Panc1 (cell line): ENCODE measurements around the gene AADAT. TPM values are rescaled to one million over a fixed set of nuclear protein-coding genes. Genes with fewer than 3 reads are reported as not detected.

ENCODE experiments used
- ATAC-seq: fragments of 200-7000 bp; cut with Tn5 transposase; 2 replicates; pipeline ENCODE4 v1.9.1; 2020; ENCODE audit warnings: mild to moderate bottlenecking, moderate library complexity
- BruUV-seq: library from RNA; stranded (reverse); fragments of 400-500 nt; replicated peaks from 2 replicates; lab custom pipeline; 2021; lab: Mats Ljungman, UMichigan
- CTCF ChIA-PET: fragments of 300-600 bp; sonication (Branson Sonifier 250); formaldehyde crosslinking; loops from one replicate; lab custom pipeline; 2022; ENCODE audit warnings: antibody characterized with exemption; lab: Charles Lee
- POLR2A ChIA-PET: fragments of 300-600 bp; sonication (Branson Sonifier 250); formaldehyde crosslinking; loops from one replicate; lab custom pipeline; 2022; ENCODE audit warnings: antibody characterized with exemption; lab: Charles Lee
- DNase-seq: peaks from one replicate; pipeline ENCODE4 v3.0.0-alpha.2; 2010; ENCODE audit warnings: low read depth, low spot score
- H3K27ac ChIP-seq: 2 replicates; pipeline ENCODE4 v1.5.1; 2011; ENCODE audit warnings: mild to moderate bottlenecking, low read length, inconsistent platforms
- H3K27me3 ChIP-seq: fragments of 200-500 bp; sonication (Bioruptor generic); 2 replicates; pipeline ENCODE4 v1.6.0; 2014; ENCODE audit warnings: low read length, inconsistent platforms; ENCODE audit not compliant: control insufficient read depth, insufficient read depth
- H3K36me3 ChIP-seq: fragments of 200-500 bp; sonication (Bioruptor generic); 2 replicates; pipeline ENCODE4 v1.5.1; 2014; ENCODE audit warnings: inconsistent platforms, mild to moderate bottlenecking, low read length, moderate library complexity; ENCODE audit not compliant: control insufficient read depth, insufficient read depth
- H3K4me1 ChIP-seq: 2 replicates; pipeline ENCODE4 v1.5.1; 2011; ENCODE audit warnings: inconsistent platforms, mild to moderate bottlenecking, low read length, moderate library complexity; ENCODE audit not compliant: control insufficient read depth, insufficient read depth
- H3K4me3 ChIP-seq, 2 experiments: 2 replicates each; pipeline ENCODE4 v1.5.1; 2011 to 2012; ENCODE audit warnings: low read depth in 2 of 2, low read length in 2 of 2, mild to moderate bottlenecking in 2 of 2, inconsistent platforms in 1 of 2, moderate library complexity in 1 of 2
- H3K9me3 ChIP-seq: fragments of 200-500 bp; sonication (Bioruptor generic); 2 replicates; pipeline ENCODE4 v1.5.1; 2014; ENCODE audit warnings: low read depth, mild to moderate bottlenecking, inconsistent platforms, low read length, moderate library complexity; ENCODE audit not compliant: control insufficient read depth, insufficient read depth
- CTCF ChIP-seq: fragments of 450-650 bp; IDR thresholded peaks from 2 replicates; pipeline ENCODE4 v1.5.1; 2017; ENCODE audit warnings: mild to moderate bottlenecking
- POLR2AphosphoS5 ChIP-seq: IDR thresholded peaks from 2 replicates; pipeline ENCODE4 v1.6.1; 2012; ENCODE audit warnings: mild to moderate bottlenecking, low read depth, low read length, moderate library complexity
- REST ChIP-seq, 2 experiments: IDR thresholded peaks; 2 replicates each; pipeline ENCODE4 v1.6.1; 2011 to 2012; ENCODE audit warnings: low read depth in 2 of 2, control low read depth in 1 of 2, low read length in 1 of 2, mild to moderate bottlenecking in 1 of 2, moderate library complexity in 1 of 2; ENCODE audit not compliant: insufficient read depth in 1 of 2
- SIN3A ChIP-seq: IDR thresholded peaks from 2 replicates; pipeline ENCODE4 v1.6.1; 2012; ENCODE audit warnings: low read depth, mild to moderate bottlenecking, low read length, moderate library complexity, borderline replicate concordance; ENCODE audit not compliant: insufficient read depth
- TCF7L2 ChIP-seq: IDR thresholded peaks from 2 replicates; pipeline ENCODE4 v1.6.1; 2011; ENCODE audit warnings: mild to moderate bottlenecking, low read depth, low read length, inconsistent platforms
- in situ Hi-C: cut with HindIII; loops from 2 replicates; pipeline ENCODE4 v1.10.0; 2016; ENCODE audit warnings: low sequenced_read_pairs, low pct_unique_long_range_greater_than_20kb
- intact Hi-C: fragments of 100-400 bp; cut with micrococcal nuclease; formaldehyde crosslinking; loops from one replicate; pipeline ENCODE4 v1.10.0; 2022; ENCODE audit not compliant: unreplicated experiment
- total RNA-seq: library from RNA; stranded (reverse); gene quantifications from one replicate; pipeline ENCODE4 v1.2.1, GENCODE V29; 2021; ENCODE audit not compliant: unreplicated experiment

AADAT gene
- total RNA-seq, 1 experiment from 2014 or later, result 2.8 TPM

GRCh38 chr4:170014359-170015011 is 75.3 kb downstream of the AADAT start:
- no peak for TF ChIP-seq REST (IDR thresholded peaks at IDR 0.05; ENCODE audit: insufficient read depth in 1 of 2, low read depth in 2 of 2, low read length in 1 of 2)
- no peak for TF ChIP-seq POLR2AphosphoS5
- no peak for TF ChIP-seq TCF7L2
- no peak for TF ChIP-seq CTCF
- no peak for TF ChIP-seq SIN3A
- CTCF ChIA-PET, result no interaction called here
- Histone ChIP-seq H3K4me1 (no peaks in the 10 kb centered on the region), H3K27me3 (no peaks in the 10 kb centered on the region), H3K9me3 (no peaks in the 10 kb centered on the region), H3K36me3 (no peaks in the 10 kb centered on the region), H3K4me3 (no peak overlapping the region), H3K27ac (no peak overlapping the region)
- intact Hi-C loops (no loop called here), in situ Hi-C loops (no loop called here)
- no peak for DNase-seq
- ATAC-seq, result no peak
- POLR2A ChIA-PET, result no interaction called here
- no TSS peak for BruUV-seq

GRCh38 chr4:170012629-170012958 is 77.2 kb downstream of the AADAT start:
- ATAC-seq (no peak), DNase-seq (no peak)
- ChIA-PET POLR2A (no interaction called here), CTCF (no interaction called here)
- Histone ChIP-seq H3K27ac (no peak overlapping the region), H3K4me1 (no peaks in the 10 kb centered on the region), H3K9me3 (no peaks in the 10 kb centered on the region), H3K27me3 (no peaks in the 10 kb centered on the region), H3K36me3 (no peaks in the 10 kb centered on the region), H3K4me3 (no peak overlapping the region)
- in situ Hi-C loops (no loop called here), intact Hi-C loops (no loop called here)
- BruUV-seq, result no TSS peak
- TF ChIP-seq CTCF (no peak), TCF7L2 (no peak)
